ENCODE results near the gene SYCN.

DNA sequence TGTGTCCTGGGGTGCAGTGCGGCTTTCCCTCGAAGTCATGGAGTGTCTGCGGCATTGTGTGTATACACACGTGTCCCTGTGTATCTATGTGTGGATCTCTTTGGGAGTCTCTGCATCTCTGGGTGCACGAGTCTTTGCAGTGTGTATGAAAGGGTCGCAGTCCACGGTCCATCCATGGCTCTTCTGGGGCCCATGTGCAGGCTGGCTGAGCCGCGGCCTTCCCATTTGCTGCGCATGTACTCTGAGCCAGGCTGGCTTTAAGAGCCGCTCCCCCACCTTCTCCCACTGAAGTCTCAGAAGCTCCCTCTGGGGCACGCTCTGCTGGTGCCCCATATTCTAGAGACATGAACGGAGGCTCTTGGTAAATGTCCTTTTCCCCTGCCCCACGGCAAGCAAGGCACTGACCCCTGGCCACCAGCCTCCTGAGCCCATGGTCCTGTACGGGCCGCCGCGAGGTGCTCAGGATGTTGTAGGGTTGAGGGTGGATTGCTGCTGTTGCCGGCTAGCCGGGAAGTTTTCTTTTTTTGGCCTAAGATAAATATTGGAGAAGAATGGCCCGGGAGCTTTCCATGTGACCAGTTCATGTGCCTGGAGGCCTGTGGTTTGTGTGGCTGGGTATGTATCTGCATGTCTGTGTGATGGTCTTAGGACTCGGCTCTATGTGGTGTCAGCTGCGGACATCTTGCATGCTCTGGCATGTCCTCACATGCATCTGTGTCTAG lies 46.6 kb downstream of the SYCN start:
- TF ChIP-seq POLR2A (IDR thresholded peaks at IDR 0.05; ENCODE audit: low read depth, low read length) (no peak), EZH2 (IDR thresholded peaks at IDR 0.05; ENCODE audit: borderline replicate concordance, low read depth, low read length, severe bottlenecking) (no peak)
- TF ChIP-seq, protein P1, sequence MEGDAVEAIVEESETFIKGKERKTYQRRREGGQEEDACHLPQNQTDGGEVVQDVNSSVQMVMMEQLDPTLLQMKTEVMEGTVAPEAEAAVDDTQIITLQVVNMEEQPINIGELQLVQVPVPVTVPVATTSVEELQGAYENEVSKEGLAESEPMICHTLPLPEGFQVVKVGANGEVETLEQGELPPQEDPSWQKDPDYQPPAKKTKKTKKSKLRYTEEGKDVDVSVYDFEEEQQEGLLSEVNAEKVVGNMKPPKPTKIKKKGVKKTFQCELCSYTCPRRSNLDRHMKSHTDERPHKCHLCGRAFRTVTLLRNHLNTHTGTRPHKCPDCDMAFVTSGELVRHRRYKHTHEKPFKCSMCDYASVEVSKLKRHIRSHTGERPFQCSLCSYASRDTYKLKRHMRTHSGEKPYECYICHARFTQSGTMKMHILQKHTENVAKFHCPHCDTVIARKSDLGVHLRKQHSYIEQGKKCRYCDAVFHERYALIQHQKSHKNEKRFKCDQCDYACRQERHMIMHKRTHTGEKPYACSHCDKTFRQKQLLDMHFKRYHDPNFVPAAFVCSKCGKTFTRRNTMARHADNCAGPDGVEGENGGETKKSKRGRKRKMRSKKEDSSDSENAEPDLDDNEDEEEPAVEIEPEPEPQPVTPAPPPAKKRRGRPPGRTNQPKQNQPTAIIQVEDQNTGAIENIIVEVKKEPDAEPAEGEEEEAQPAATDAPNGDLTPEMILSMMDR (IDR thresholded peaks at IDR 0.05; ENCODE audit: extremely low read depth in 1 of 2, insufficient read depth in 1 of 2, low read depth in 1 of 2, low read length in 2 of 2), result no peak
